Fibroblast of lung (primary cell): Measurements from ENCODE around the gene CAVIN1. TPM values are rescaled to one million over a fixed set of nuclear protein-coding genes. Genes with fewer than 3 reads are reported as not detected.

Source experiments
- DNase-seq, 2 donors: peaks; one replicate each; pipeline versions ENCODE4 v3.0.0 to v3.0.0-alpha.2; 2010; ENCODE audit warnings: low read depth in 2 of 2
- H2AFZ ChIP-seq: 2 replicates; pipeline ENCODE4 v1.5.1; 2012; ENCODE audit warnings: low read length, control low read depth, inconsistent platforms
- H3K27ac ChIP-seq: 2 replicates; pipeline ENCODE4 v1.5.1; 2011; ENCODE audit warnings: low read length, control low read depth; ENCODE audit not compliant: insufficient read depth
- H3K27me3 ChIP-seq: 2 replicates; pipeline ENCODE4 v1.5.1; 2011; ENCODE audit warnings: mild to moderate bottlenecking, low read length; ENCODE audit not compliant: control insufficient read depth, insufficient read depth
- H3K36me3 ChIP-seq: 2 replicates; pipeline ENCODE4 v1.5.1; 2011; ENCODE audit warnings: low read length; ENCODE audit not compliant: control insufficient read depth, insufficient read depth
- H3K4me1 ChIP-seq: 2 replicates; pipeline ENCODE4 v1.5.1; 2011; ENCODE audit warnings: low read length; ENCODE audit not compliant: control insufficient read depth, insufficient read depth; ENCODE audit errors: extremely low read depth
- H3K4me2 ChIP-seq: 2 replicates; pipeline ENCODE4 v1.5.1; 2011; ENCODE audit warnings: low read length, control low read depth; ENCODE audit not compliant: insufficient read depth; ENCODE audit errors: extremely low read depth
- H3K4me3 ChIP-seq, 4 experiments: fragments of 200-600 bp in 1 of 4; sonication (generic) in 1 of 4; replicated peaks in 1 of 4; 2 replicates each; pipeline ENCODE4 v1.5.1; 2011 to 2016; ENCODE audit warnings: low read length in 4 of 4, low read depth in 3 of 4, mild to moderate bottlenecking in 3 of 4, control low read depth in 2 of 4, inconsistent platforms in 1 of 4, mixed read lengths in 1 of 4; ENCODE audit not compliant: insufficient read depth in 1 of 4; ENCODE audit errors: control extremely low read depth in 1 of 4
- H3K79me2 ChIP-seq: 2 replicates; pipeline ENCODE4 v1.5.1; 2012; ENCODE audit warnings: mild to moderate bottlenecking, low read length, inconsistent platforms; ENCODE audit not compliant: control insufficient read depth, insufficient read depth
- H3K9ac ChIP-seq: 2 replicates; pipeline ENCODE4 v1.5.1; 2011; ENCODE audit warnings: mild to moderate bottlenecking, low read length, control low read depth; ENCODE audit not compliant: insufficient read depth
- H3K9me3 ChIP-seq: 2 replicates; pipeline ENCODE4 v1.5.1; 2012; ENCODE audit warnings: low read depth, low read length; ENCODE audit not compliant: control insufficient read depth, insufficient read depth
- H4K20me1 ChIP-seq: 2 replicates; pipeline ENCODE4 v1.5.1; 2011; ENCODE audit warnings: low read length; ENCODE audit not compliant: control insufficient read depth, insufficient read depth; ENCODE audit errors: extremely low read depth
- CTCF ChIP-seq, 2 donors: IDR thresholded peaks in 1 of 2; conservative IDR thresholded peaks in 1 of 2; 1 replicate in 1 of 2; 2 replicates in 1 of 2; pipeline ENCODE4 v1.5.1; 2011 to 2012; ENCODE audit warnings: low read length in 2 of 2, control low read depth in 1 of 2, inconsistent platforms in 1 of 2, low read depth in 1 of 2, mild to moderate bottlenecking in 1 of 2
- EZH2 ChIP-seq: IDR thresholded peaks from 2 replicates; pipeline ENCODE4 v1.5.1; 2012; ENCODE audit warnings: low read length, control low read depth, mild to moderate bottlenecking; ENCODE audit errors: missing control alignments
- polyA plus RNA-seq, 2 donors: library from polyadenylated mRNA; depleted of rRNA in 1 of 2; stranded (reverse) in 1 of 2; unstranded in 1 of 2; fragments of >200 nt; gene quantifications; 2 replicates each; pipeline ENCODE4 v1.2.1, GENCODE V29; 2011 to 2012; ENCODE audit warnings: missing spikeins in 1 of 2
- total RNA-seq: library from RNA; depleted of rRNA; stranded (reverse); fragments of >200 nt; gene quantifications from 2 replicates; pipeline ENCODE4 v1.2.1, GENCODE V29; 2014

Gene CAVIN1
- total and polyA plus RNA-seq, 2 donors (not counting 1 experiment from before 2014, with no cell fraction given) = 372 to 490 TPM

GRCh38 chr17:42442196-42442565 is 19.1 kb upstream of the CAVIN1 start:
- TF ChIP-seq CTCF (conservative IDR thresholded peaks at IDR 0.05 in 1 of 2, IDR thresholded peaks at IDR 0.05 in 1 of 2; ENCODE audit: low read depth in 1 of 2, low read length in 2 of 2) = no peak
- Histone ChIP-seq H2AFZ (no peak overlapping the region), H3K27ac (no peak overlapping the region), H4K20me1 (no peaks in the 10 kb centered on the region), H3K9ac (no peak overlapping the region), H3K36me3 (no peaks in the 10 kb centered on the region), H3K4me3 (no peak overlapping the region), H3K4me1 (no peaks in the 10 kb centered on the region), H3K4me2 (no peak overlapping the region), H3K79me2 (no peaks in the 10 kb centered on the region), H3K9me3 (no peaks in the 10 kb centered on the region), H3K27me3 (no peaks in the 10 kb centered on the region)
- no peak for DNase-seq

GRCh38 chr17:42441371-42442195 is 18.5 kb upstream of the CAVIN1 start:
- Histone ChIP-seq H4K20me1 (no peaks in the 10 kb centered on the region), H3K27ac (no peak overlapping the region), H3K4me3 (no peak overlapping the region), H3K9ac (no peak overlapping the region), H3K4me2 (no peak overlapping the region), H3K4me1 (no peaks in the 10 kb centered on the region), H3K79me2 (no peaks in the 10 kb centered on the region), H3K9me3 (no peaks in the 10 kb centered on the region), H2AFZ (no peak overlapping the region), H3K27me3 (no peaks in the 10 kb centered on the region), H3K36me3 (no peaks in the 10 kb centered on the region)
- no peak for DNase-seq
- TF ChIP-seq CTCF (conservative IDR thresholded peaks at IDR 0.05 in 1 of 2, IDR thresholded peaks at IDR 0.05 in 1 of 2; ENCODE audit: low read depth in 1 of 2, low read length in 2 of 2) = no peak
- no peak for TF ChIP-seq EZH2

- no peaks in the 10 kb centered on the region for H3K79me2 ChIP-seq
- no peak overlapping the region for H3K4me2 ChIP-seq
- no peaks in the 10 kb centered on the region for H3K36me3 ChIP-seq
- no peaks in the 10 kb centered on the region for H4K20me1 ChIP-seq
- H3K27me3 ChIP-seq = no peaks in the 10 kb centered on the region
- peaks cover 4% of the 10 kb centered on the region for H3K4me1 ChIP-seq
- H3K9me3 ChIP-seq = no peaks in the 10 kb centered on the region
- H3K27ac ChIP-seq = no peak overlapping the region
- no peak overlapping the region for H3K4me3 ChIP-seq
- TF ChIP-seq CTCF (conservative IDR thresholded peaks at IDR 0.05 in 1 of 2, IDR thresholded peaks at IDR 0.05 in 1 of 2; ENCODE audit: low read depth in 1 of 2, low read length in 2 of 2) (peak; percentile 35 to 47), EZH2 (no peak)
- H2AFZ ChIP-seq = no peak overlapping the region
- no peak for DNase-seq
- H3K9ac ChIP-seq = no peak overlapping the region
These were observed 15.8 kb upstream of the CAVIN1 start for GRCh38 chr17:42438600-42439567.
